ENCODE results near the gene KCNG3.
A peak's percentile ranks its signal among the peaks of the same experiment; 100 is the strongest.

KCNG3 gene

GRCh38 chr2:42421157-42421485 is 72.7 kb downstream of the KCNG3 start:
- no peak for TF ChIP-seq CTCF (conservative IDR thresholded peaks at IDR 0.05; ENCODE audit: low read depth, low read length)
- DNase-seq (ENCODE audit: low read depth) = peak; percentile 21
- H3K4me3 ChIP-seq (ENCODE audit: low read depth, low read length) = no peak overlapping the region

- no peak for TF ChIP-seq CTCF (conservative IDR thresholded peaks at IDR 0.05; ENCODE audit: low read depth, low read length)
- no peak for DNase-seq (ENCODE audit: low read depth)
These were observed 79.1 kb downstream of the KCNG3 start for GRCh38 chr2:42414648-42415047.

GRCh38 chr2:42414158-42414557 is 79.6 kb downstream of the KCNG3 start:
- TF ChIP-seq CTCF (conservative IDR thresholded peaks at IDR 0.05; ENCODE audit: low read depth, low read length) = no peak
- DNase-seq (ENCODE audit: low read depth) = no peak
- H3K4me3 ChIP-seq (ENCODE audit: low read depth, low read length) = no peak overlapping the region

More at GRCh38 chr2:42414648-42415047, 79.1 kb downstream of the KCNG3 start:
- H3K4me3 ChIP-seq (ENCODE audit: low read depth, low read length) = no peak overlapping the region

GRCh38 chr2:42410742-42411514 is 82.9 kb downstream of the KCNG3 start:
- no peak overlapping the region for H3K4me3 ChIP-seq (ENCODE audit: low read depth, low read length)
- DNase-seq (ENCODE audit: low read depth) = no peak
- no peak for TF ChIP-seq CTCF (conservative IDR thresholded peaks at IDR 0.05; ENCODE audit: low read depth, low read length)

- no peak overlapping the region for H3K4me3 ChIP-seq (ENCODE audit: low read depth, low read length)
- TF ChIP-seq CTCF (conservative IDR thresholded peaks at IDR 0.05; ENCODE audit: low read depth, low read length) = no peak
- DNase-seq (ENCODE audit: low read depth) = no peak
These were observed 85.8 kb downstream of the KCNG3 start for GRCh38 chr2:42408009-42408408.

- no peak for TF ChIP-seq CTCF (conservative IDR thresholded peaks at IDR 0.05; ENCODE audit: low read depth, low read length)
- no peak for DNase-seq (ENCODE audit: low read depth)
- no peak overlapping the region for H3K4me3 ChIP-seq (ENCODE audit: low read depth, low read length)
These were observed 86.3 kb downstream of the KCNG3 start for GRCh38 chr2:42407476-42407875.

- no peak overlapping the region for H3K4me3 ChIP-seq (ENCODE audit: low read depth, low read length)
- DNase-seq (ENCODE audit: low read depth) = no peak
- TF ChIP-seq CTCF (conservative IDR thresholded peaks at IDR 0.05; ENCODE audit: low read depth, low read length) = no peak
These were observed 89.1 kb downstream of the KCNG3 start for GRCh38 chr2:42404676-42405075.

All from choroid plexus epithelial cell (primary cell).